ENCODE results near the gene RBM43.

RBM43 gene

GRCh38 chr2:151200277-151200676 lies 61.4 kb downstream of the RBM43 start:
- no peak overlapping the region for H3K4me3 ChIP-seq (ENCODE audit: low read depth, low read length)
- TF ChIP-seq, protein P1, sequence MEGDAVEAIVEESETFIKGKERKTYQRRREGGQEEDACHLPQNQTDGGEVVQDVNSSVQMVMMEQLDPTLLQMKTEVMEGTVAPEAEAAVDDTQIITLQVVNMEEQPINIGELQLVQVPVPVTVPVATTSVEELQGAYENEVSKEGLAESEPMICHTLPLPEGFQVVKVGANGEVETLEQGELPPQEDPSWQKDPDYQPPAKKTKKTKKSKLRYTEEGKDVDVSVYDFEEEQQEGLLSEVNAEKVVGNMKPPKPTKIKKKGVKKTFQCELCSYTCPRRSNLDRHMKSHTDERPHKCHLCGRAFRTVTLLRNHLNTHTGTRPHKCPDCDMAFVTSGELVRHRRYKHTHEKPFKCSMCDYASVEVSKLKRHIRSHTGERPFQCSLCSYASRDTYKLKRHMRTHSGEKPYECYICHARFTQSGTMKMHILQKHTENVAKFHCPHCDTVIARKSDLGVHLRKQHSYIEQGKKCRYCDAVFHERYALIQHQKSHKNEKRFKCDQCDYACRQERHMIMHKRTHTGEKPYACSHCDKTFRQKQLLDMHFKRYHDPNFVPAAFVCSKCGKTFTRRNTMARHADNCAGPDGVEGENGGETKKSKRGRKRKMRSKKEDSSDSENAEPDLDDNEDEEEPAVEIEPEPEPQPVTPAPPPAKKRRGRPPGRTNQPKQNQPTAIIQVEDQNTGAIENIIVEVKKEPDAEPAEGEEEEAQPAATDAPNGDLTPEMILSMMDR (IDR thresholded peaks at IDR 0.05; ENCODE audit: borderline replicate concordance, insufficient read depth, low read depth, low read length), result no peak

GRCh38 chr2:151198645-151199044 lies 63.0 kb downstream of the RBM43 start:
- no peak overlapping the region for H3K4me3 ChIP-seq (ENCODE audit: low read depth, low read length)
- TF ChIP-seq, protein P1 (IDR thresholded peaks at IDR 0.05; ENCODE audit: borderline replicate concordance, insufficient read depth, low read depth, low read length), result no peak

Data from GM12875 (cell line).